Endothelial cell of umbilical vein (primary cell): Measurements from ENCODE around the gene FARP1. TPM values are rescaled to one million over a fixed set of nuclear protein-coding genes. Genes with fewer than 3 reads are reported as not detected.

Experiments
- BruUV-seq: library from RNA; stranded (reverse); fragments of 400-500 nt; replicated peaks from 2 replicates; lab custom pipeline; 2021; lab: Mats Ljungman, UMichigan
- CTCF ChIA-PET: fragments of 300-600, 350-600 bp; sonication (Branson Sonifier 250); formaldehyde crosslinking; loops from one replicate; lab custom pipeline; 2021; ENCODE audit warnings: antibody characterized with exemption, inconsistent platforms; lab: Charles Lee
- POLR2A ChIA-PET: fragments of 300-600, 350-600 bp; sonication (Branson Sonifier 250); formaldehyde crosslinking; loops from one replicate; lab custom pipeline; 2021; ENCODE audit warnings: antibody characterized with exemption, inconsistent platforms; lab: Charles Lee
- DNase-seq: peaks from one replicate; pipeline ENCODE4 v3.0.0-alpha.2; 2011; ENCODE audit warnings: low read depth, low spot score
- FAIRE-seq: peaks from 2 replicates; lab custom pipeline; 2011; peaks lifted over from hg19 to GRCh38; lab: Jason Lieb, UNC
- H2AFZ ChIP-seq: 2 replicates; pipeline ENCODE4 v1.6.0; 2012; ENCODE audit warnings: low read depth, low read length, control low read depth, inconsistent platforms
- H3K27ac ChIP-seq: 2 replicates; pipeline ENCODE4 v1.5.1; 2011; ENCODE audit warnings: low read depth, mild to moderate bottlenecking, control low read depth, low read length, moderate library complexity; ENCODE audit not compliant: insufficient read depth
- H3K27me3 ChIP-seq, 2 experiments: 2 replicates each; pipeline versions ENCODE4 v1.6.0 to v1.6.1; 2011; ENCODE audit warnings: low read length in 2 of 2, mixed read lengths in 1 of 2; ENCODE audit not compliant: control insufficient read depth in 2 of 2, insufficient read depth in 2 of 2
- H3K36me3 ChIP-seq, 2 experiments: 2 replicates in 1 of 2; 3 replicates in 1 of 2; pipeline ENCODE4 v1.5.1; 2011; ENCODE audit warnings: low read length in 2 of 2, mild to moderate bottlenecking in 1 of 2, moderate library complexity in 1 of 2; ENCODE audit not compliant: control insufficient read depth in 2 of 2, insufficient read depth in 2 of 2; ENCODE audit errors: extremely low read depth in 1 of 2
- H3K4me1 ChIP-seq: 3 replicates; pipeline ENCODE4 v1.5.1; 2011; ENCODE audit warnings: mild to moderate bottlenecking, low read length; ENCODE audit not compliant: control insufficient read depth, insufficient read depth; ENCODE audit errors: extremely low read depth
- H3K4me2 ChIP-seq: 2 replicates; pipeline ENCODE4 v1.6.1; 2011; ENCODE audit warnings: low read length, control low read depth, mixed read lengths; ENCODE audit not compliant: insufficient read depth
- H3K4me3 ChIP-seq, 3 experiments: fragments of 200-600 bp in 1 of 3; sonication (generic), shearing (Covaris generic) in 1 of 3; replicated peaks in 1 of 3; 2 replicates each; pipeline ENCODE4 v1.5.1; 2011 to 2016; ENCODE audit warnings: control low read depth in 3 of 3, low read length in 3 of 3, mild to moderate bottlenecking in 2 of 3, inconsistent platforms in 1 of 3, low read depth in 1 of 3, moderate library complexity in 1 of 3; ENCODE audit not compliant: insufficient read depth in 1 of 3
- H3K79me2 ChIP-seq: 2 replicates; pipeline ENCODE4 v1.6.0; 2012; ENCODE audit warnings: low read length, inconsistent platforms; ENCODE audit not compliant: control insufficient read depth, insufficient read depth
- H3K9ac ChIP-seq: replicated peaks from 2 replicates; pipeline ENCODE3; 2011; ENCODE audit warnings: low read length, control low read depth; ENCODE audit not compliant: insufficient read depth; ENCODE audit errors: extremely low read depth
- H3K9me1 ChIP-seq: replicated peaks from 3 replicates; pipeline ENCODE4 v1.6.0; 2011; ENCODE audit warnings: mild to moderate bottlenecking, low read length; ENCODE audit not compliant: control insufficient read depth, insufficient read depth; ENCODE audit errors: extremely low read depth
- H3K9me3 ChIP-seq: replicated peaks from 2 replicates; pipeline ENCODE4 v1.5.1; 2012; ENCODE audit warnings: low read length, inconsistent platforms; ENCODE audit not compliant: control insufficient read depth, insufficient read depth
- H4K20me1 ChIP-seq: replicated peaks from 2 replicates; pipeline ENCODE3; 2011; ENCODE audit warnings: mild to moderate bottlenecking, low read length; ENCODE audit not compliant: control insufficient read depth, insufficient read depth; ENCODE audit errors: extremely low read depth
- CTCF ChIP-seq, 2 donors: IDR thresholded peaks; 1 replicate in 1 of 2; 2 replicates in 1 of 2; pipeline ENCODE4 v1.5.1; 2011; ENCODE audit warnings: low read length in 2 of 2, mild to moderate bottlenecking in 2 of 2, moderate library complexity in 2 of 2, control low read depth in 1 of 2, inconsistent platforms in 1 of 2, low read depth in 1 of 2; ENCODE audit not compliant: insufficient read depth in 1 of 2; ENCODE audit errors: extremely low read depth in 1 of 2
- EZH2 ChIP-seq: IDR thresholded peaks from 2 replicates; pipeline ENCODE4 v1.6.1; 2012; ENCODE audit warnings: borderline replicate concordance, low read depth, mild to moderate bottlenecking, moderate library complexity, low read length, inconsistent platforms; ENCODE audit not compliant: severe bottlenecking
- FOS ChIP-seq: IDR thresholded peaks from 2 replicates; pipeline ENCODE4 v1.6.1; 2011; ENCODE audit warnings: mild to moderate bottlenecking, low read length, moderate library complexity, borderline replicate concordance; ENCODE audit not compliant: insufficient read depth
- GATA2 ChIP-seq: IDR thresholded peaks from 2 replicates; pipeline ENCODE4 v1.7.0; 2011; ENCODE audit warnings: low read depth, mild to moderate bottlenecking, moderate library complexity, mixed read lengths, low read length; ENCODE audit not compliant: insufficient read length, insufficient read depth
- JUN ChIP-seq: IDR thresholded peaks from 2 replicates; pipeline ENCODE4 v1.6.1; 2011; ENCODE audit warnings: borderline replicate concordance, low read depth; ENCODE audit not compliant: insufficient read length, insufficient read depth
- MAX ChIP-seq: IDR thresholded peaks from 2 replicates; pipeline ENCODE4 v1.6.1; 2011; ENCODE audit not compliant: insufficient read depth, insufficient read length
- MYC ChIP-seq: IDR thresholded peaks from one replicate; pipeline ENCODE4 v1.6.1; 2011; ENCODE audit warnings: mild to moderate bottlenecking, low read depth, low read length
- POLR2A ChIP-seq: IDR thresholded peaks from 2 replicates; pipeline ENCODE4 v1.6.1; 2012; ENCODE audit warnings: low read depth, mild to moderate bottlenecking, control low read depth, low read length
- dilution Hi-C: fragments of 300-500 bp; cut with MboI; formaldehyde crosslinking; loops from one replicate; pipeline ENCODE4 v1.15.0; 2019; ENCODE audit warnings: low sequenced_read_pairs; ENCODE audit not compliant: extremely low pct_ligation_motif_present
- intact Hi-C: fragments of 100-400 bp; cut with micrococcal nuclease; formaldehyde crosslinking; loops from one replicate; pipeline ENCODE4 v1.10.0; 2022
- polyA plus RNA-seq, 4 experiments: library from polyadenylated mRNA; depleted of rRNA in 3 of 4; stranded (reverse) in 3 of 4; unstranded in 1 of 4; fragments of >200 nt; gene quantifications; 2 replicates each; pipeline versions ENCODE4 v1.2.1 to v1.2.3, GENCODE V29; 2011 to 2012; ENCODE audit warnings: missing spikeins in 1 of 4
- total RNA-seq: library from RNA; stranded (reverse); gene quantifications from 2 replicates; pipeline ENCODE4 v1.2.3, GENCODE V29; 2021

The FARP1 gene
- total and polyA plus RNA-seq, 2 donors (not counting 3 experiments of a cell fraction or from before 2014, with no cell fraction given), result 19.0 to 77.7 TPM

GRCh38 chr13:98173431-98174152, 30.7 kb downstream of the FARP1 start:
- Histone ChIP-seq H3K36me3 (peaks cover 0 to 2% of the 10 kb centered on the region in 2 experiments), H3K4me2 (no peak overlapping the region), H3K9me1 (no peaks in the 10 kb centered on the region), H3K27me3 (no peaks in the 10 kb centered on the region), H3K79me2 (peaks cover 10% of the 10 kb centered on the region), H3K9me3 (no peaks in the 10 kb centered on the region), H3K27ac (peak overlapping the region; percentile 4), H4K20me1 (no peaks in the 10 kb centered on the region), H3K9ac (no peak overlapping the region), H3K4me1 (peaks cover 32% of the 10 kb centered on the region), H2AFZ (peak overlapping the region; percentile 15), H3K4me3 (no peak overlapping the region)
- DNase-seq (peak; percentile 61), FAIRE-seq (peak; percentile 71)
- ChIA-PET CTCF (interaction anchor here (1.0 to 1.4 kb wide), 4 partner anchors 16 to 479 kb away, joined by 3 read pairs; no protein-coding TSS in a partner anchor), POLR2A (no interaction called here)
- no TSS peak for BruUV-seq
- dilution Hi-C loops, result no loop called here
- TF ChIP-seq GATA2, result no peak
- no peak for TF ChIP-seq EZH2
- TF ChIP-seq MYC, result no peak
- no peak for TF ChIP-seq FOS
- no peak for TF ChIP-seq POLR2A
- TF ChIP-seq JUN, result no peak
- no peak for TF ChIP-seq MAX
- TF ChIP-seq CTCF (IDR thresholded peaks at IDR 0.05; ENCODE audit: extremely low read depth in 1 of 2, insufficient read depth in 1 of 2, low read depth in 1 of 2, low read length in 2 of 2), result no peak
- intact Hi-C loops, result loop anchor here (2.0 kb wide), 1 partner anchor 29 kb away; no protein-coding TSS in a partner anchor
